B cell (primary cell): ENCODE measurements around the gene XXYLT1.

Source experiments
- CTCF ChIP-seq: fragments of 200-600 bp; IDR thresholded peaks from one replicate; pipeline ENCODE4 v1.8.0; 2022; ENCODE audit warnings: antibody characterized with exemption, mild to moderate bottlenecking
- EZH2 ChIP-seq: IDR thresholded peaks from 2 replicates; pipeline ENCODE4 v1.6.1; 2012; ENCODE audit warnings: borderline replicate concordance, low read depth, mild to moderate bottlenecking, moderate library complexity, low read length; ENCODE audit not compliant: insufficient read depth, poor library complexity, severe bottlenecking

- TF ChIP-seq EZH2 (no peak), CTCF (no peak)
These were observed 170.8 kb downstream of the XXYLT1 start for GRCh38 chr3:195099951-195100785.
